Type B pancreatic cell (in vitro differentiated cells): ENCODE data around the gene PRKAG1. TPM values are rescaled to one million over a fixed set of nuclear protein-coding genes. Genes with fewer than 3 reads are reported as not detected.

Experiments
- DNase-seq: peaks from one replicate; pipeline ENCODE4 v3.0.0; 2021; ENCODE audit warnings: mixed read lengths; ENCODE audit not compliant: unreplicated experiment; ENCODE audit errors: extremely low spot score
- H3K27ac Mint-ChIP-seq: 2 replicates; pipeline ENCODE4 v1.8.0; 2021; ENCODE audit warnings: mild to moderate bottlenecking, mixed read lengths
- H3K27me3 Mint-ChIP-seq: 2 replicates; pipeline ENCODE4 v1.8.0; 2021; ENCODE audit warnings: mixed read lengths
- H3K36me3 Mint-ChIP-seq: 2 replicates; pipeline ENCODE4 v1.8.0; 2021; ENCODE audit warnings: mixed read lengths
- H3K4me1 Mint-ChIP-seq: one replicate; pipeline ENCODE4 v1.8.0; 2021; ENCODE audit warnings: mixed read lengths; ENCODE audit not compliant: unreplicated experiment
- H3K4me3 Mint-ChIP-seq: 2 replicates; pipeline ENCODE4 v1.8.0; 2021; ENCODE audit warnings: mild to moderate bottlenecking, mixed read lengths
- H3K9me3 Mint-ChIP-seq: 2 replicates; pipeline ENCODE4 v1.8.0; 2021; ENCODE audit warnings: mixed read lengths
- CTCF ChIP-seq: fragments of 200-600 bp; sonication (generic); conservative IDR thresholded peaks from 2 replicates; pipeline ENCODE4 v1.5.0; 2021; ENCODE audit warnings: antibody characterized with exemption, mild to moderate bottlenecking
- total RNA-seq: library from RNA; stranded (reverse); gene quantifications from 2 replicates; pipeline ENCODE4 v1.2.1, GENCODE V29; 2021; ENCODE audit warnings: low replicate concordance

Gene PRKAG1
- total RNA-seq, 1 donor from 2014 or later: 58.7 TPM

DNA sequence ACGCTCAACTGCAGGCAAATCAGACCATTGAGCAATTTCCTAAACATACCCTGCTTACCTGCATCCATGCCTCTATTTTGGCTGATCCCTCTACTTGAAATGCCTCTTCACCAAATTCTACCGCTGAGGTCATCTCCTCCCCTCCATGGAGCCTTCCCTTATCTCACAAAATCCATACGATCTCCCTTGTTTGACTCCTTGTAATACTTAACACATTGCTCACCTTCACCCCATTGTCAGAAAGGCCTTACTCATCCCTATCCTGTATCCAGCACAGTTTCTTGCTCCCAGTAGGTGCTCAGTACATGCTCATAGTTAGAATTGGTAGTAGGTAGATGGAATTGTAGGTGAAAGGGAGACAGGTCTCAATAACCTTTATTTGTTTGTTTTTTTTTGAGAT is 24.8 kb downstream of the PRKAG1 start:
- no peak for TF ChIP-seq CTCF
- H3K4me1 Mint-ChIP-seq: peaks cover 10% of the 10 kb centered on the region
- no peak overlapping the region for H3K27ac Mint-ChIP-seq
- no peaks in the 10 kb centered on the region for H3K36me3 Mint-ChIP-seq
- H3K4me3 Mint-ChIP-seq: no peak overlapping the region
- peaks cover 75% of the 10 kb centered on the region for H3K27me3 Mint-ChIP-seq
- no peak for DNase-seq
- H3K9me3 Mint-ChIP-seq: no peaks in the 10 kb centered on the region

GRCh38 chr12:48991247-48992050 is 27.1 kb downstream of the PRKAG1 start:
- Mint-ChIP-seq H3K9me3 (no peaks in the 10 kb centered on the region), H3K36me3 (no peaks in the 10 kb centered on the region), H3K27ac (no peak overlapping the region), H3K27me3 (peaks cover 79% of the 10 kb centered on the region), H3K4me3 (no peak overlapping the region), H3K4me1 (peaks cover 20% of the 10 kb centered on the region)
- no peak for TF ChIP-seq CTCF
- DNase-seq: no peak

GRCh38 chr12:48990552-48990951 is 28.0 kb downstream of the PRKAG1 start:
- Mint-ChIP-seq H3K4me1 (peaks cover 19% of the 10 kb centered on the region), H3K4me3 (no peak overlapping the region), H3K9me3 (no peaks in the 10 kb centered on the region), H3K36me3 (no peaks in the 10 kb centered on the region), H3K27ac (no peak overlapping the region), H3K27me3 (peaks cover 79% of the 10 kb centered on the region)
- no peak for DNase-seq
- TF ChIP-seq CTCF: no peak

GRCh38 chr12:48988030-48988649 is 30.4 kb downstream of the PRKAG1 start:
- peaks cover 16% of the 10 kb centered on the region for H3K4me1 Mint-ChIP-seq

DNA sequence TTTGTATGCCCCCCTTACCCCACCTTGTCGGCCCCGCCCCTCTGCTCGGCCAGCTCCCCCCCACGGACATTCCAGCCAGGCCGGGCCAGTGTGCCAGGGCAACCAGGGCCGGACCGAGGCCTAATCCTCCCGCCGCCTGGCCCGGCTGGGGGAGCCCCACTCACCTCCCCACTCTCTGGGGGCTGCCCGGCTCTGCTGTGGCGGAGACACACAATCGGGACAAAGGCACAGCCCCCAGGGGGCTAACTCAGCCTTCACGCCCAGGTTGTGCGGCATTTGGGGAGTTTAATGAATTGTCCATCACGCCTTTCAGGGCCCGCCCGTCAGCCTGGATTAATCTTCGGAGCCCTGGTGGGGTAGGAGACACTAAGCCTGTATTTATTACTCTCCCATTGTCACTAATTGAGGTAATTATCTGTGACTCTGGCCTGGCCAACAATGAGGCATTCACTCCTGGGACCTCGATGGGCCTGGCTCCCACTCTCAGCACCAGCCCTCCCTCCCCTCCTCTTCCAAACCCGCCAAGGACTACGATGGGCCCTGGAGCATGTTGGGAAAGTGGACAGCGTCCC is 31.8 kb downstream of the PRKAG1 start:
- Mint-ChIP-seq H3K36me3 (no peaks in the 10 kb centered on the region), H3K9me3 (no peaks in the 10 kb centered on the region), H3K27ac (no peak overlapping the region), H3K4me1 (peaks cover 19% of the 10 kb centered on the region), H3K4me3 (no peak overlapping the region), H3K27me3 (peaks cover 91% of the 10 kb centered on the region)
- no peak for TF ChIP-seq CTCF
- no peak for DNase-seq

More at GRCh38 chr12:48988030-48988649, 30.4 kb downstream of the PRKAG1 start:
- H3K36me3 Mint-ChIP-seq: no peaks in the 10 kb centered on the region
- H3K9me3 Mint-ChIP-seq: no peaks in the 10 kb centered on the region
- H3K27ac Mint-ChIP-seq: no peak overlapping the region
- peaks cover 85% of the 10 kb centered on the region for H3K27me3 Mint-ChIP-seq
- DNase-seq: no peak
- no peak overlapping the region for H3K4me3 Mint-ChIP-seq
- peak; percentile 92 for TF ChIP-seq CTCF
